ENCODE data around the gene FIG4. TPM values are rescaled to one million over a fixed set of nuclear protein-coding genes. Genes with fewer than 3 reads are reported as not detected.

The FIG4 gene
- total RNA-seq, 1 experiment from 2014 or later = 23.1 TPM

DNA sequence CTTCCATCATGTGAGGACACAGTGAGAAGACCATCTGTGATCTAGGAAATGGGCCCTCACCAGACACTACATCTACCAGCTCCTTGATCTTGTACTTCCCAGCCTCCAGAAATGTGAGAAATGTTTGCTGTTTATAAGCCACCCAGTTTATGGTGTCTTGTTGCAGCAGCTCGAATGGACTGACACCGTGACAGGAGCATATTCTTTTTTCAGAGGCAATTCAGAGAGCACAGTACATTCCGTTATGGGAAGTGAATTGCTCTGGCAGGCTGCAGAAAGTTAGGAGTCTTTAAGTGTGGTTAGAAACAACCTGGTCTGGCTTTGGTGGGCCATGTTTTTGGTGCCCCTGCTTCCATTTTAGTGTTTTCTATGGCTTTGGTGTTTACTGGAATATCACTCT, 75.1 kb downstream of the FIG4 start:
- H2AFZ ChIP-seq (ENCODE audit: low read length) = no peak overlapping the region
- no peak overlapping the region for H3K27ac Mint-ChIP-seq
- H3K27me3 Mint-ChIP-seq (ENCODE audit: low read depth) = no peaks in the 10 kb centered on the region
- H3K23ac ChIP-seq (ENCODE audit: insufficient read length, low read depth, low read length) = no peak overlapping the region
- H2AK5ac ChIP-seq (ENCODE audit: insufficient read length, low read length) = no peak overlapping the region
- H3K9ac ChIP-seq (ENCODE audit: extremely low read depth, insufficient read length, low read length) = no peak overlapping the region
- H3K9me3 ChIP-seq (ENCODE audit: control insufficient read depth, low read depth, low read length) = no peaks in the 10 kb centered on the region
- no peak overlapping the region for H4K91ac ChIP-seq (ENCODE audit: insufficient read length, low read depth, low read length)
- H3K4me1 ChIP-seq (ENCODE audit: insufficient read depth, low read length) = no peaks in the 10 kb centered on the region
- no peak overlapping the region for H3K4ac ChIP-seq (ENCODE audit: low read depth, low read length)
- H3K4me2 ChIP-seq (ENCODE audit: insufficient read depth, insufficient read length, low read length) = no peak overlapping the region
- H3K23me2 ChIP-seq (ENCODE audit: insufficient read length, low read depth, low read length, poor library complexity, severe bottlenecking) = no peaks in the 10 kb centered on the region
- H2BK5ac ChIP-seq (ENCODE audit: insufficient read length, low read length) = no peak overlapping the region
- H3K36me3 Mint-ChIP-seq (ENCODE audit: insufficient read depth in 1 of 3, low read depth in 3 of 3) = peaks cover 0 to 11% (median 11%) of the 10 kb centered on the region in 3 experiments; a peak in 4 of 7 replicates
- no peak overlapping the region for H2BK15ac ChIP-seq (ENCODE audit: low read depth, low read length)
- peaks cover 8% of the 10 kb centered on the region in 2 experiments for H3K4me1 Mint-ChIP-seq
- no peak overlapping the region for H3K56ac ChIP-seq (ENCODE audit: insufficient read length, low read depth, low read length)
- no peaks in the 10 kb centered on the region for H3K9me3 Mint-ChIP-seq
- no CpG with 5 or more reads among the region's 3 CpGs for WGBS (ENCODE audit: extremely low coverage, insufficient read length, low lambda C conversion rate)
- no peak for DNase-seq
- TF ChIP-seq, protein P1, sequence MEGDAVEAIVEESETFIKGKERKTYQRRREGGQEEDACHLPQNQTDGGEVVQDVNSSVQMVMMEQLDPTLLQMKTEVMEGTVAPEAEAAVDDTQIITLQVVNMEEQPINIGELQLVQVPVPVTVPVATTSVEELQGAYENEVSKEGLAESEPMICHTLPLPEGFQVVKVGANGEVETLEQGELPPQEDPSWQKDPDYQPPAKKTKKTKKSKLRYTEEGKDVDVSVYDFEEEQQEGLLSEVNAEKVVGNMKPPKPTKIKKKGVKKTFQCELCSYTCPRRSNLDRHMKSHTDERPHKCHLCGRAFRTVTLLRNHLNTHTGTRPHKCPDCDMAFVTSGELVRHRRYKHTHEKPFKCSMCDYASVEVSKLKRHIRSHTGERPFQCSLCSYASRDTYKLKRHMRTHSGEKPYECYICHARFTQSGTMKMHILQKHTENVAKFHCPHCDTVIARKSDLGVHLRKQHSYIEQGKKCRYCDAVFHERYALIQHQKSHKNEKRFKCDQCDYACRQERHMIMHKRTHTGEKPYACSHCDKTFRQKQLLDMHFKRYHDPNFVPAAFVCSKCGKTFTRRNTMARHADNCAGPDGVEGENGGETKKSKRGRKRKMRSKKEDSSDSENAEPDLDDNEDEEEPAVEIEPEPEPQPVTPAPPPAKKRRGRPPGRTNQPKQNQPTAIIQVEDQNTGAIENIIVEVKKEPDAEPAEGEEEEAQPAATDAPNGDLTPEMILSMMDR (conservative IDR thresholded peaks at IDR 0.05) = no peak
- no peak overlapping the region for H4K8ac ChIP-seq (replicated peaks; ENCODE audit: insufficient read length, low read depth, low read length)
- no peak overlapping the region for H3K4me3 Mint-ChIP-seq
- no peak overlapping the region for H4K5ac ChIP-seq (ENCODE audit: insufficient read length, low read depth, low read length)
- H3K14ac ChIP-seq (ENCODE audit: insufficient read depth, low read length) = no peak overlapping the region
- H3K27me3 ChIP-seq (ENCODE audit: insufficient read depth, low read length) = no peaks in the 10 kb centered on the region
- H2BK20ac ChIP-seq (ENCODE audit: low read depth, low read length, poor library complexity, severe bottlenecking) = no peak overlapping the region
- H3K27ac ChIP-seq (ENCODE audit: insufficient read length, low read depth, low read length) = no peak overlapping the region
- H3K79me2 ChIP-seq (ENCODE audit: insufficient read depth, low read length) = no peaks in the 10 kb centered on the region
- H4K20me1 ChIP-seq (ENCODE audit: control insufficient read depth, insufficient read depth, insufficient read length) = no peaks in the 10 kb centered on the region
- H3T11ph ChIP-seq (ENCODE audit: low read length) = no peak overlapping the region
- no peak overlapping the region for H2BK120ac ChIP-seq (ENCODE audit: low read depth, low read length, poor library complexity, severe bottlenecking)
- H3K18ac ChIP-seq (ENCODE audit: insufficient read length, low read depth, low read length) = no peak overlapping the region
- H2BK12ac ChIP-seq (ENCODE audit: insufficient read length, low read depth, low read length) = no peak overlapping the region
- no peaks in the 10 kb centered on the region for H3K79me1 ChIP-seq (ENCODE audit: insufficient read depth, low read depth, low read length, poor library complexity, severe bottlenecking)
